ENCODE measurements around the gene ATOH8. TPM values are rescaled to one million over a fixed set of nuclear protein-coding genes. Genes with fewer than 3 reads are reported as not detected.

The ATOH8 gene, protein sequence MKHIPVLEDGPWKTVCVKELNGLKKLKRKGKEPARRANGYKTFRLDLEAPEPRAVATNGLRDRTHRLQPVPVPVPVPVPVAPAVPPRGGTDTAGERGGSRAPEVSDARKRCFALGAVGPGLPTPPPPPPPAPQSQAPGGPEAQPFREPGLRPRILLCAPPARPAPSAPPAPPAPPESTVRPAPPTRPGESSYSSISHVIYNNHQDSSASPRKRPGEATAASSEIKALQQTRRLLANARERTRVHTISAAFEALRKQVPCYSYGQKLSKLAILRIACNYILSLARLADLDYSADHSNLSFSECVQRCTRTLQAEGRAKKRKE
- total RNA-seq, result 0.52 and 0.94 TPM in 2 replicates

GRCh38 chr2:85753525-85754312, at the start of gene ATOH8:
Gene ATOH8 (plus strand): TSS chr2:85753991. CDS start chr2:85754190, 199 bp downstream.
- H3K4me3 ChIP-seq (ENCODE audit: low read depth, low read length), result peak within 1 kb of the TSS; percentile 51
- no peak for TF ChIP-seq CTCF (conservative IDR thresholded peaks at IDR 0.05; ENCODE audit: low read depth, low read length)
- no peak for DNase-seq (ENCODE audit: low read depth)

GRCh38 chr2:85704038-85704437, 49.8 kb upstream of the ATOH8 start:
- no peak overlapping the region for H3K4me3 ChIP-seq (ENCODE audit: low read depth, low read length)
- no peak for TF ChIP-seq CTCF (conservative IDR thresholded peaks at IDR 0.05; ENCODE audit: low read depth, low read length)
- no peak for DNase-seq (ENCODE audit: low read depth)

- no peak for DNase-seq (ENCODE audit: low read depth)
- no peak overlapping the region for H3K4me3 ChIP-seq (ENCODE audit: low read depth, low read length)
- no peak for TF ChIP-seq CTCF (conservative IDR thresholded peaks at IDR 0.05; ENCODE audit: low read depth, low read length)
These were observed 48.8 kb upstream of the ATOH8 start for GRCh38 chr2:85704800-85705679.

DNA sequence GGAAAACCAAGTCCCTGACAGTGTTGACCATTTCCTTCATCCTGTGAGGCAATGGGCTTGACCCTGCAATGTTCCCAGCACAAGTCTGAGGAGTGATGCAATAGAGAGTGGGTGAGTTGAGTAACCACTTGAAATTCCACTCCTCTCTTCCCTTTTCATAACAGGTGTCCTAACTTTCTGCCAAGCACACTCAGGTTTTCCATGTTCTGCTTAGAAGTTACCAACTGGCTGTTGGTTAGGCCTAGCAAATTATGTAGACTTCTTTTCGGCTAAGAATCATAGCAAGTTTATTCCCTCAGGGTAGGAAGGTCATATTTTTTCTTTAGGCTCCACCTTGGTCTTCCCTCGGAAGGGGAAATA, 48.1 kb upstream of the ATOH8 start:
- no peak overlapping the region for H3K4me3 ChIP-seq (ENCODE audit: low read depth, low read length)
- DNase-seq (ENCODE audit: low read depth), result peak; percentile 97
- TF ChIP-seq CTCF (conservative IDR thresholded peaks at IDR 0.05; ENCODE audit: low read depth, low read length), result no peak

- no peak for TF ChIP-seq CTCF (conservative IDR thresholded peaks at IDR 0.05; ENCODE audit: low read depth, low read length)
- no peak for DNase-seq (ENCODE audit: low read depth)
- no peak overlapping the region for H3K4me3 ChIP-seq (ENCODE audit: low read depth, low read length)
These were observed 47.7 kb upstream of the ATOH8 start for GRCh38 chr2:85706063-85706462.

GRCh38 chr2:85706599-85707296, 47.0 kb upstream of the ATOH8 start:
- DNase-seq (ENCODE audit: low read depth), result no peak
- no peak for TF ChIP-seq CTCF (conservative IDR thresholded peaks at IDR 0.05; ENCODE audit: low read depth, low read length)
- H3K4me3 ChIP-seq (ENCODE audit: low read depth, low read length), result no peak overlapping the region

All from epithelial cell of proximal tubule (primary cell).